Measurements from ENCODE around the gene RBP7. TPM values are rescaled to one million over a fixed set of nuclear protein-coding genes. Genes with fewer than 3 reads are reported as not detected.

Gene RBP7
- total RNA-seq, 4 donors from 2014 or later: 96.8 to 404 (median 290) TPM

DNA sequence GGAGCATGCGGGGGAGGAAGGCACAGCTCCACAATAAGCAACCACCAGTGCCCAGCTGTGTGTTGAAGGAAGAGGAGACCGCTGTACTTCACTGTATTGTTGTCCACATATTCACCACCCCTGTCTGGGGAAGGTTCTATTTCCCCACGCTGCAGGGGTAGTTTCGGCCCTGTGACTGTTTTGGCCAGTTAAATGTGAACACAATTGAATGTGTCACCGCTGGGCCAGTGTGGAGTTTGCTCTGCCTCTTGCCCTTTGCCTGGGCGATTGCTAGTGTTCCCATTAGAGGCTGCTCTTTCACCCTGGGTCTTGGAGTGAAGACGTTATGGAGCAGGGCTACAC, 68.3 kb downstream of the RBP7 start:
- ATAC-seq (ENCODE audit: low FRiP score) (no peak), DNase-seq (ENCODE audit: low spot score) (no peak)
- no peak for TF ChIP-seq CTCF (IDR thresholded peaks at IDR 0.05)

Small RNA genes lying within 50 kb of the gene (small RNA-seq; reads per million reads assigned to genes)
- gene MIR5697: not detected

Other genes with a start within 250 kb of the RBP7 start
- 10 to 100 TPM; 28.3 to 41.0 (median 30.1) TPM for gene CLSTN1, start 173.3 kb upstream of the RBP7 start, total RNA-seq
- 10 to 100 TPM; 13.3 to 42.6 (median 15.7) TPM for gene CTNNBIP1, start 87.0 kb upstream of the RBP7 start, total RNA-seq
- gene LZIC, start 53.8 kb upstream of the RBP7 start, total RNA-seq: 10 to 100 TPM; 15.1 to 31.8 (median 19.9) TPM
- gene NMNAT1, start 53.8 kb upstream of the RBP7 start, total RNA-seq: 1 to 10 TPM; 4.7 to 6.5 (median 5.6) TPM
- 10 to 100 TPM; 33.3 to 58.4 (median 46.1) TPM for gene UBE4B, start 35.7 kb downstream of the RBP7 start, total RNA-seq
- 10 to 100 TPM; 45.7 to 63.5 (median 52.1) TPM for gene KIF1B, start 213.3 kb downstream of the RBP7 start, total RNA-seq

Measured in omental fat pad (tissue), 4 donors.